Colonic mucosa (tissue), 4 donors: ENCODE data around the gene PEPD. TPM values are rescaled to one million over a fixed set of nuclear protein-coding genes. Genes with fewer than 3 reads are reported as not detected.

Experiments used
- DNase-seq: peaks from one replicate; pipeline ENCODE4 v3.0.0-alpha.2; 2020
- H3K27ac ChIP-seq: fragments of 200-600 bp; one replicate; pipeline ENCODE4 v1.8.0; 2021
- H3K27me3 ChIP-seq: fragments of 200-600 bp; one replicate; pipeline ENCODE4 v1.8.0; 2021
- H3K36me3 ChIP-seq: fragments of 200-600 bp; one replicate; pipeline ENCODE4 v1.8.0; 2021
- H3K4me1 ChIP-seq: fragments of 200-600 bp; one replicate; pipeline ENCODE4 v1.8.0; 2021; ENCODE audit warnings: mild to moderate bottlenecking
- H3K4me3 ChIP-seq: fragments of 200-600 bp; one replicate; pipeline ENCODE4 v1.8.0; 2021
- H3K9ac ChIP-seq, 2 donors: one replicate each; pipeline ENCODE4 v1.7.0; 2013; ENCODE audit warnings: control low read depth in 2 of 2, low read depth in 2 of 2, low read length in 2 of 2
- H3K9me3 ChIP-seq: fragments of 200-600 bp; one replicate; pipeline ENCODE4 v1.8.0; 2021
- intact Hi-C: fragments of 100-400 bp; cut with DNase I; formaldehyde crosslinking; loops from one replicate; pipeline ENCODE4 v1.14.1; 2022
- total RNA-seq, 2 donors: library from RNA; stranded (reverse); fragmentation: NEBNext Ultra II Directional in 1 of 2; extraction: Animal tissue kit (Norgen Biotek cat#: 25700) in 1 of 2; gene quantifications; one replicate each; pipeline ENCODE4 v1.2.1, GENCODE V29; 2021
- TF ChIP-seq, protein P1 (sequence below): fragments of 200-600 bp; IDR thresholded peaks from one replicate; pipeline ENCODE4 v1.8.0; 2022; ENCODE audit warnings: antibody characterized with exemption, mild to moderate bottlenecking
- donor health status: healthy.
- donor health status: DM: no; HTN: no; CAD: no.
- donor health status: DM: no; HTN: no; CAD: no.

PEPD gene
- total RNA-seq, 2 donors from 2014 or later: 47.9 to 71.4 TPM

- no peak for DNase-seq
- Histone ChIP-seq H3K27me3 (no peaks in the 10 kb centered on the region), H3K27ac (no peak overlapping the region), H3K36me3 (no peaks in the 10 kb centered on the region), H3K9me3 (no peaks in the 10 kb centered on the region), H3K9ac (no peak overlapping the region), H3K4me3 (no peak overlapping the region), H3K4me1 (peaks cover 23% of the 10 kb centered on the region)
- TF ChIP-seq, protein P1, sequence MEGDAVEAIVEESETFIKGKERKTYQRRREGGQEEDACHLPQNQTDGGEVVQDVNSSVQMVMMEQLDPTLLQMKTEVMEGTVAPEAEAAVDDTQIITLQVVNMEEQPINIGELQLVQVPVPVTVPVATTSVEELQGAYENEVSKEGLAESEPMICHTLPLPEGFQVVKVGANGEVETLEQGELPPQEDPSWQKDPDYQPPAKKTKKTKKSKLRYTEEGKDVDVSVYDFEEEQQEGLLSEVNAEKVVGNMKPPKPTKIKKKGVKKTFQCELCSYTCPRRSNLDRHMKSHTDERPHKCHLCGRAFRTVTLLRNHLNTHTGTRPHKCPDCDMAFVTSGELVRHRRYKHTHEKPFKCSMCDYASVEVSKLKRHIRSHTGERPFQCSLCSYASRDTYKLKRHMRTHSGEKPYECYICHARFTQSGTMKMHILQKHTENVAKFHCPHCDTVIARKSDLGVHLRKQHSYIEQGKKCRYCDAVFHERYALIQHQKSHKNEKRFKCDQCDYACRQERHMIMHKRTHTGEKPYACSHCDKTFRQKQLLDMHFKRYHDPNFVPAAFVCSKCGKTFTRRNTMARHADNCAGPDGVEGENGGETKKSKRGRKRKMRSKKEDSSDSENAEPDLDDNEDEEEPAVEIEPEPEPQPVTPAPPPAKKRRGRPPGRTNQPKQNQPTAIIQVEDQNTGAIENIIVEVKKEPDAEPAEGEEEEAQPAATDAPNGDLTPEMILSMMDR: no peak
- intact Hi-C loops: no loop called here
Measured at GRCh38 chr19:33387351-33388230, 134.0 kb downstream of the PEPD start.

- H3K4me1 ChIP-seq: peaks cover 15% of the 10 kb centered on the region
- H3K27ac ChIP-seq: no peak overlapping the region
- H3K9ac ChIP-seq: no peak overlapping the region
- intact Hi-C loops: no loop called here
- TF ChIP-seq, protein P1: no peak
- no peaks in the 10 kb centered on the region for H3K27me3 ChIP-seq
- H3K4me3 ChIP-seq: no peak overlapping the region
- H3K36me3 ChIP-seq: no peaks in the 10 kb centered on the region
- no peaks in the 10 kb centered on the region for H3K9me3 ChIP-seq
- no peak for DNase-seq
Measured at GRCh38 chr19:33386361-33386858, 135.2 kb downstream of the PEPD start.

GRCh38 chr19:33385956-33386355, 135.6 kb downstream of the PEPD start:
- TF ChIP-seq, protein P1: no peak
- intact Hi-C loops: no loop called here
- Histone ChIP-seq H3K9ac (no peak overlapping the region), H3K4me1 (peaks cover 15% of the 10 kb centered on the region), H3K4me3 (no peak overlapping the region), H3K27ac (no peak overlapping the region), H3K27me3 (no peaks in the 10 kb centered on the region), H3K36me3 (no peaks in the 10 kb centered on the region), H3K9me3 (no peaks in the 10 kb centered on the region)
- DNase-seq: no peak

DNA sequence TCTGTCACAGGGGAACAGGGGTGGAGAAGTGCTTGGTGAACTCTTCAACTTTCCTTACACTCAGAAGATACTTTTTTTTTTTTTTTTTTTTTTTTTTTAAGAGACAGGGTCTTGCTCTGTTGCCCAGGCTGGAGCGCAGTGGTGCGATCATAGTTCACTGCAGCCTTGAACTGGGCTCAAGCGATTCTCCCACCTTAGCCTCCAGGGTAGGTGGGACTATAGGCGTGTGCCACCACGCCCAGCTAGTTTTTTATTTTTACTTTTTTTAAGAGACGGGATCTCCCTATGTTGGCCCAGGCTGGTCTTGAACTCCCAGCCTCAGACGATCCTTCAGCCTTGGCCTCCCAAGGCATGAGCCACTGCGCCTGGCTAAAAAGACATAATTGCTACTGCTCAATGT, 136.6 kb downstream of the PEPD start:
- H3K27me3 ChIP-seq: no peaks in the 10 kb centered on the region
- intact Hi-C loops: no loop called here
- DNase-seq: no peak
- TF ChIP-seq, protein P1: no peak
- H3K27ac ChIP-seq: no peak overlapping the region
- peaks cover 7% of the 10 kb centered on the region for H3K4me1 ChIP-seq
- no peaks in the 10 kb centered on the region for H3K9me3 ChIP-seq
- no peaks in the 10 kb centered on the region for H3K36me3 ChIP-seq
- no peak overlapping the region for H3K9ac ChIP-seq
- no peak overlapping the region for H3K4me3 ChIP-seq

DNA sequence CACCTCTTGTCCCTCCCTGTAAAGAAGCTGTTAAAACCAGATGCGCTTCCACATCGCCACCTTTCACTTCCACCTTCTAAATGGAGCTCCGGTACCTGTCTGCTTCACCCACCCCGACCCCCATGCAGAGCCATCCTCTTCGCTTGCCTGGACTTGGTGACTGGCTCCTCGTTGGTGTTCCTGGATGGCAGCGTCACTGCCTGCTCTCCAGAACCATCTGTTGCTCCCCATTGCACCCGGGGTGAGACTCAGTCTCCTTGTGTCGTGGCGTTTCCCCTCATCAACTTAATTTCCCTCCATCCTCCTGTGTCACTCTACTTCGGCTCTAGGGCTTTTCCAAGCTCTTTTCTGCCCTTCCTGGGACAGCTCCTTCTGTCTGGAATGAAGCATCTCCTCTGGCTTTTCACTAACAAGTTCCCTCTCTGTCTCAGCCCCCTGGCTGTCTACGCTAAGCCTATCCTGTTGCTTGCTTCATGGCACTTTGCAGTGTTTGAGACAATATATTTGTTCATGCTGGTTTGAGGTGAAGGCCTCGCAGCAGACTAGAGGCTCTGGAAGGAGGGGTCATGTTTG, 137.8 kb downstream of the PEPD start:
- intact Hi-C loops: no loop called here
- DNase-seq: no peak
- H3K36me3 ChIP-seq: no peaks in the 10 kb centered on the region

More for the DNA sequence above, 137.8 kb downstream of the PEPD start:
- TF ChIP-seq, protein P1: no peak
- H3K9me3 ChIP-seq: no peaks in the 10 kb centered on the region
- no peak overlapping the region for H3K4me3 ChIP-seq
- no peaks in the 10 kb centered on the region for H3K27me3 ChIP-seq
- H3K9ac ChIP-seq: no peak overlapping the region
- H3K27ac ChIP-seq: no peak overlapping the region
- no peaks in the 10 kb centered on the region for H3K4me1 ChIP-seq
